DND-41 (cell line): ENCODE measurements around the gene CHST12.

Source experiments
- ATAC-seq: fragments of 200-7000 bp; cut with Tn5 transposase; 3 replicates; pipeline ENCODE4 v1.9.1; 2021; ENCODE audit warnings: low read depth; ENCODE audit not compliant: insufficient read depth
- DNase-seq: peaks from one replicate; pipeline ENCODE4 v3.0.0-alpha.2; 2020
- H2AFZ ChIP-seq: 2 replicates; pipeline ENCODE4 v1.6.0; 2012; ENCODE audit warnings: low read depth, low read length
- H3K27ac ChIP-seq: 2 replicates; pipeline ENCODE4 v1.5.1; 2012; ENCODE audit warnings: low read length, inconsistent platforms
- H3K27me3 ChIP-seq: fragments of 200-600 bp; sonication (generic); 2 replicates; pipeline ENCODE4 v1.6.0; 2012; ENCODE audit warnings: low read length, mild to moderate bottlenecking, inconsistent platforms; ENCODE audit not compliant: insufficient read depth, poor library complexity
- H3K36me3 ChIP-seq: 2 replicates; pipeline ENCODE4 v1.5.1; 2012; ENCODE audit warnings: low read length, inconsistent platforms; ENCODE audit not compliant: insufficient read depth
- H3K4me1 ChIP-seq: 2 replicates; pipeline ENCODE4 v1.5.1; 2012; ENCODE audit warnings: mild to moderate bottlenecking, low read length; ENCODE audit not compliant: insufficient read depth
- H3K4me2 ChIP-seq: 2 replicates; pipeline ENCODE4 v1.6.0; 2012; ENCODE audit warnings: mild to moderate bottlenecking, moderate library complexity, low read length, inconsistent platforms; ENCODE audit not compliant: insufficient read depth
- H3K4me3 ChIP-seq, 2 experiments: fragments of 200-600 bp in 1 of 2; shearing (Covaris generic) in 1 of 2; 2 replicates each; pipeline ENCODE4 v1.5.1; 2012 to 2016; ENCODE audit warnings: inconsistent platforms in 2 of 2, low read length in 2 of 2, mild to moderate bottlenecking in 2 of 2, low read depth in 1 of 2, moderate library complexity in 1 of 2
- H3K79me2 ChIP-seq: 2 replicates; pipeline ENCODE4 v1.6.0; 2012; ENCODE audit warnings: low read length, inconsistent platforms; ENCODE audit not compliant: insufficient read depth
- H3K9ac ChIP-seq: 2 replicates; pipeline ENCODE4 v1.6.0; 2012; ENCODE audit warnings: low read depth, mild to moderate bottlenecking, inconsistent platforms, low read length, moderate library complexity
- H3K9me3 ChIP-seq: 2 replicates; pipeline ENCODE4 v1.5.1; 2012; ENCODE audit warnings: low read length, moderate library complexity, mild to moderate bottlenecking, inconsistent platforms; ENCODE audit not compliant: insufficient read depth, severe bottlenecking
- H4K20me1 ChIP-seq: 2 replicates; pipeline ENCODE4 v1.6.0; 2012; ENCODE audit warnings: low read length; ENCODE audit not compliant: insufficient read depth
- CTCF ChIP-seq: IDR thresholded peaks from 2 replicates; pipeline ENCODE4 v1.5.1; 2012; ENCODE audit warnings: borderline replicate concordance, low read length, moderate library complexity, mild to moderate bottlenecking; ENCODE audit not compliant: poor library complexity, severe bottlenecking; ENCODE audit errors: extremely low read depth
- EZH2 ChIP-seq: IDR thresholded peaks from 3 replicates; pipeline ENCODE4 v1.6.1; 2012; ENCODE audit warnings: borderline replicate concordance, low read depth, mild to moderate bottlenecking, moderate library complexity, low read length, inconsistent platforms; ENCODE audit not compliant: severe bottlenecking

Gene CHST12

GRCh38 chr7:2476298-2476697 lies 72.9 kb downstream of the CHST12 start, which contains the start of gene GRIFIN:
Gene GRIFIN (minus strand): TSS chr7:2476398. CDS start chr7:2476383, 15 bp downstream.
- Histone ChIP-seq H3K4me1 (peaks cover 4% of the 10 kb centered on the region; the same call in 1 of the 2 replicates), H3K27me3 (no peaks in the 10 kb centered on the region), H3K36me3 (no peaks in the 10 kb centered on the region), H3K27ac (no peak within 1 kb of the TSS), H3K79me2 (no peaks in the 10 kb centered on the region), H3K9ac (no peak within 1 kb of the TSS), H4K20me1 (no peaks in the 10 kb centered on the region), H3K4me2 (no peak within 1 kb of the TSS), H2AFZ (no peak within 1 kb of the TSS), H3K4me3 (no peak within 1 kb of the TSS), H3K9me3 (no peaks in the 10 kb centered on the region)
- ATAC-seq (no peak), DNase-seq (no peak)
- TF ChIP-seq CTCF: no peak
- no peak for TF ChIP-seq EZH2

- H3K9me3 ChIP-seq: no peaks in the 10 kb centered on the region
- no peak overlapping the region for H2AFZ ChIP-seq
- H3K27me3 ChIP-seq: no peaks in the 10 kb centered on the region
- no peaks in the 10 kb centered on the region for H3K36me3 ChIP-seq
- H3K27ac ChIP-seq: no peak overlapping the region
- no peak for DNase-seq
- no peak for ATAC-seq
- TF ChIP-seq CTCF: no peak
- no peak for TF ChIP-seq EZH2
- no peaks in the 10 kb centered on the region for H3K79me2 ChIP-seq
- no peaks in the 10 kb centered on the region for H4K20me1 ChIP-seq
- H3K4me2 ChIP-seq: no peak overlapping the region
- H3K9ac ChIP-seq: no peak overlapping the region
- H3K4me3 ChIP-seq: no peak overlapping the region
- no peaks in the 10 kb centered on the region for H3K4me1 ChIP-seq
Observed at GRCh38 chr7:2476776-2477446, 73.5 kb downstream of the CHST12 start.

- Histone ChIP-seq H3K4me1 (no peaks in the 10 kb centered on the region), H4K20me1 (no peaks in the 10 kb centered on the region), H3K27ac (no peak overlapping the region), H3K4me2 (no peak overlapping the region), H3K9ac (no peak overlapping the region), H3K79me2 (no peaks in the 10 kb centered on the region), H2AFZ (no peak overlapping the region), H3K4me3 (no peak overlapping the region), H3K36me3 (no peaks in the 10 kb centered on the region), H3K9me3 (no peaks in the 10 kb centered on the region), H3K27me3 (no peaks in the 10 kb centered on the region)
- TF ChIP-seq EZH2 (no peak), CTCF (peak; percentile 41)
- DNase-seq (no peak), ATAC-seq (peak; percentile 53; the same call in 1 of the 3 replicates)
Observed at GRCh38 chr7:2477447-2478398, 74.3 kb downstream of the CHST12 start.
